ENCODE results near the gene TTYH3.

The TTYH3 gene, protein sequence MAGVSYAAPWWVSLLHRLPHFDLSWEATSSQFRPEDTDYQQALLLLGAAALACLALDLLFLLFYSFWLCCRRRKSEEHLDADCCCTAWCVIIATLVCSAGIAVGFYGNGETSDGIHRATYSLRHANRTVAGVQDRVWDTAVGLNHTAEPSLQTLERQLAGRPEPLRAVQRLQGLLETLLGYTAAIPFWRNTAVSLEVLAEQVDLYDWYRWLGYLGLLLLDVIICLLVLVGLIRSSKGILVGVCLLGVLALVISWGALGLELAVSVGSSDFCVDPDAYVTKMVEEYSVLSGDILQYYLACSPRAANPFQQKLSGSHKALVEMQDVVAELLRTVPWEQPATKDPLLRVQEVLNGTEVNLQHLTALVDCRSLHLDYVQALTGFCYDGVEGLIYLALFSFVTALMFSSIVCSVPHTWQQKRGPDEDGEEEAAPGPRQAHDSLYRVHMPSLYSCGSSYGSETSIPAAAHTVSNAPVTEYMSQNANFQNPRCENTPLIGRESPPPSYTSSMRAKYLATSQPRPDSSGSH

DNA sequence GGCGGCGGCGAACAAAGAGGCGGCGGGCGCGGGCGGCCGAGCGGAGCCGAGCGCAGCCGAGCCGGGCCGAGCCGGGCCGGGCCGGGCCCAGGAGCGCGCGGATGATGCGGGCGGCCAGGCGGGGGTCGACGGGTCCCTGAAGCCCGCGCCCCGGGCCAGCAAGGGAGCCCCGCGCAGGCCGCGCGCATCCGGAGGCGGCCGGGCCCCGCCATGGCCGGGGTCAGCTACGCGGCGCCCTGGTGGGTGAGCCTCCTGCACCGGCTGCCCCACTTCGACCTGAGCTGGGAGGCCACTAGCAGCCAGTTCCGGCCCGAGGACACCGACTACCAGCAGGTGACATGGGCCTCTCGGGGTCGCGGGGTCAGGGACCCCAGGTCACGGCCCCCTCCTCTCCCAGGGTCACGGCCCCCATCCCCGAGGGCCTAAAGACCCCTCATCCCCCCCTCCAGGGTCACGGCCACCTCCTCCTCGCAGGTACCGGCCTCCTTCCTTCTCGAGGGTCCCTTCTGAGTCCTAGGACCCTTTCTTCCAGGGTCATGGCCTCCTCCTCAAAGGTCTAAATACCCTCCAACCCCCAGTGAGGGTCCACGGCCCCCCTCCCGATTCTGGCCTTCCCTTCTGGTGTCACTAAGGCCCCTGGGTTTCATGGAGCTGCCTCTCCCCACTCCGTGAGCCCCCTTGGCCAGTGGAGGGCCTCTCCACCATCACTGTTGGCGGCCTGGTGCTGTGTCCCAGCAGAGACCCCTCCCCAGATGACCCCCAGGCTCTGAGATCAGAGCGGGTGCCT lies at the start of gene TTYH3:
TSS of gene TTYH3 (plus strand) at position 41 of the 787 bp plus-strand sequence. CDS start at position 211, 170 bp downstream.
- TF ChIP-seq, protein P1, sequence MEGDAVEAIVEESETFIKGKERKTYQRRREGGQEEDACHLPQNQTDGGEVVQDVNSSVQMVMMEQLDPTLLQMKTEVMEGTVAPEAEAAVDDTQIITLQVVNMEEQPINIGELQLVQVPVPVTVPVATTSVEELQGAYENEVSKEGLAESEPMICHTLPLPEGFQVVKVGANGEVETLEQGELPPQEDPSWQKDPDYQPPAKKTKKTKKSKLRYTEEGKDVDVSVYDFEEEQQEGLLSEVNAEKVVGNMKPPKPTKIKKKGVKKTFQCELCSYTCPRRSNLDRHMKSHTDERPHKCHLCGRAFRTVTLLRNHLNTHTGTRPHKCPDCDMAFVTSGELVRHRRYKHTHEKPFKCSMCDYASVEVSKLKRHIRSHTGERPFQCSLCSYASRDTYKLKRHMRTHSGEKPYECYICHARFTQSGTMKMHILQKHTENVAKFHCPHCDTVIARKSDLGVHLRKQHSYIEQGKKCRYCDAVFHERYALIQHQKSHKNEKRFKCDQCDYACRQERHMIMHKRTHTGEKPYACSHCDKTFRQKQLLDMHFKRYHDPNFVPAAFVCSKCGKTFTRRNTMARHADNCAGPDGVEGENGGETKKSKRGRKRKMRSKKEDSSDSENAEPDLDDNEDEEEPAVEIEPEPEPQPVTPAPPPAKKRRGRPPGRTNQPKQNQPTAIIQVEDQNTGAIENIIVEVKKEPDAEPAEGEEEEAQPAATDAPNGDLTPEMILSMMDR (IDR thresholded peaks at IDR 0.05; ENCODE audit: extremely low read depth, missing control alignments): no peak
- DNase-seq (ENCODE audit: low spot score): no peak

DNA sequence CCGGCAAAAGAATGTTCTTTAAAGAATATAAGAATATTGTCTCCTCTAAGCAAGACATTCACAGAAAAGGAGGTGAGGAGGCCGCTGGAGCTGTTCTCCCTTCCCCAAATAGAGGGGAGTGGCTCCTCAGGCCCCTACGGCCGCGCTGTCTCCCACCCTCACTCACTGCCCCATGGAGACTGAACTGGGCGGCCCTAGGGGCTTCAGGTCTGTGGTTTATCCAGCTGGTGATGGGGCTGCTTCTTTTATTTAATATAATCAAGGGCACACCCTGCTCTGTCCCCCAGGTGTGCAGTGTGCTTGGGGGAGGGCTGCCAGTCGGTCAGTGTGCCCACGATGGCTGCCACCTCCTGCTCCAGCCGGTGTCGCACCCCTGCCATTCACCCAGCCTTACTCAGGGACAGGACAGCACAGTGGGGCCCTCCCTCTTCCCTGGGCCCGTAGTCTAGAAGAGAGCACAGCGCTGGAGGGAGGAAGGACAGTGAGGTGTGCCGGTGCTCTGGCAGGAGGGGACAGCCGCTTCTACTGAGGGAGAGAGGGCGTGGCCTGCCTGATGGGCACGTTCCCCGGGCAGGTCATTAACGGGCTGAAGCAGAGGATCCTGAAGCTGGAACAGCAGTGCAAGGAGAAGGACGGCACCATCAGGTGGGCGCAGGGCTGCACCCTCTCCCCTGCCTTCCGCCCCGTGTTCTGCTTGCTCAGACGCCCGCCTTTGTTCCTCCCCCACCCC lies 49.6 kb upstream of the TTYH3 start:
- DNase-seq (ENCODE audit: low spot score): no peak
- TF ChIP-seq, protein P1 (IDR thresholded peaks at IDR 0.05; ENCODE audit: extremely low read depth, missing control alignments): no peak

DNA sequence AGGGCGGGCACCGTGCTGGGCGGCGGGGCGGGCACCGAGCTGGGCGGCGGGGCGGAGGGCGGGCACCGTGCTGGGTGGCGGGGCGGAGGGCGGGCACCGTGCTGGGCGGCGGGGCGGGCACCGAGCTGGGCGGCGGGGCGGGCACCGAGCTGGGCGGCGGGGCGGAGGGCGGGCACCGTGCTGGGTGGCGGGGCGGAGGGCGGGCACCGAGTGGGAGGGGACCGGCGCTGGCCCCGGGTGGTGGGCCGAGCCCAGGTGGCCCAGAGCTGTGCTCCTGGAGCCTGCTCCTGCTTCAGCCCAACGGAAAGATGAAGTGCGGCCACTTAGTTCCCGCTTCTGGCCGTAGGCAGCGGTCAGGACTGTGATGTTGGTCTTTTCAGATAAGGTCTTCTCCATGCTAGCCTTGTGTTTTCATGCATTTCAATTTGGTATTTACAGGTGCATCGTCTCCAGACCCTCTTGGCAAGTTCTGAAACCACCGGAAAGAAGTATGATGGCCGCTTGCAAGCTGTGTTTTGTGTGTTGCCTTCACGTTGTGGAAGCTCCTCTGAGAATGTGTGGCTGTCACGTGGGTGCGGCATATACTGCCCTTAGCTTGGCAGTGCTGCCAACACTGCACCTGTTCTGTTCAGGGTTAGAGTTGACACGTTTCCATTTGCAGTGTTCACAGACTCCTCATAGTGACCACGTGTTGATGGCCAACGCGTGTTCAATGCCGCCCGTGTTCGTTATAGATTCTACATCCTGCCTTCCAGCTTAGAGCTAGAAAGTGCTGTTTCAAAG lies 47.8 kb upstream of the TTYH3 start:
- TF ChIP-seq, protein P1 (IDR thresholded peaks at IDR 0.05; ENCODE audit: extremely low read depth, missing control alignments): no peak
- no peak for DNase-seq (ENCODE audit: low spot score)

DNA sequence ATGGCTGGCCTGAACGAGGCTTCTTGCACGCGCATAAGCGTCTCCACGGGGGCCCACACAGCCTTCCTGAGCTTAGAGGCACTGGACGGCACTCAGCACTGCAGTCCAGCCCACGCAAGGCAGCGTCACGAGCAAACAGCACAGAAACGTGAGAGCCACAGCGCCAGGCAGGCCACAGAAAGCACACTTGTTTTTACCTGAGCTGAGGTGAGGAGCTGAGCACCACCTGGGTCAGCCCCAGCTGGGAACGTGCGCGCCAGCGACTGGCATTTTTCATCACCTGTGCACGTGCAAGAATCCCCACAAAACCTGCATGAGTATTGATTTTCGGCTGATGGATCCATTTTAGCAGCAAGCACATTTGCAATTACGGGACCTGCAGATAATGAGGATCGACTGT lies 46.3 kb upstream of the TTYH3 start:
- DNase-seq (ENCODE audit: low spot score): no peak
- TF ChIP-seq, protein P1 (IDR thresholded peaks at IDR 0.05; ENCODE audit: extremely low read depth, missing control alignments): no peak

DNA sequence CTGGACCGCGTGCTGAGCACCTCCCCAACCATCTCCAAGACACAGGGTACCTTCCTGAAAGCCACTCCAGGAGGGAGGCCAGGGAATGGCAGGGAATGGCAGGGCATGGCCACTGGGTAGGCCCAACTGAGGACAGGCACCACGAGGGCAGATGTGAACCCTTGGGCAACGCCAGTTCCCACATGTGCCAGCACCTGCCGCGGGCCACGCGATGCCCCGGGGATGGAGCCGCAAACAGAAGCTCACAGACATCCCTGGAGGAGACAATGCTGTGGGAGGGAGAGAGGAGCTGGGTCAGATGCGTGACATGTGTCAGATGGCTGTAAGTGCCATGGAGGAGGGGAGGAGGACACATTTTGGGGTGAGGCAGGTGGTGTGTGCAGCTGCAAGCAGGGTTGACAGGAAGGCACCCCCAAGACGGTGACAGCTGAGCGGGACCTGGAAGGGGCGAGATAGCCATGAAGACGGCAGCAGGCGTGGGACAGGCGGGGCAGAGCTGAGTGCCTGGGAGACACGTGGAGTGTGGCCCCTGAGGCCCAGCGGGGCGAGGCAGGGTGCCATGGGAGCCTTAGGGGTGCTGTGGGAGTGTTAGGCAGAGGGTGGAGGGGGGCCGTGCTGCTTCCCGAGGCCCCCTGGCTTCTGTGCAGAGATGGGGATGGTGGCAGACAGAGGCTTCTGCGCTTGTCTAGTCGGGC lies 45.3 kb upstream of the TTYH3 start:
- no peak for DNase-seq (ENCODE audit: low spot score)
- TF ChIP-seq, protein P1 (IDR thresholded peaks at IDR 0.05; ENCODE audit: extremely low read depth, missing control alignments): no peak

DNA sequence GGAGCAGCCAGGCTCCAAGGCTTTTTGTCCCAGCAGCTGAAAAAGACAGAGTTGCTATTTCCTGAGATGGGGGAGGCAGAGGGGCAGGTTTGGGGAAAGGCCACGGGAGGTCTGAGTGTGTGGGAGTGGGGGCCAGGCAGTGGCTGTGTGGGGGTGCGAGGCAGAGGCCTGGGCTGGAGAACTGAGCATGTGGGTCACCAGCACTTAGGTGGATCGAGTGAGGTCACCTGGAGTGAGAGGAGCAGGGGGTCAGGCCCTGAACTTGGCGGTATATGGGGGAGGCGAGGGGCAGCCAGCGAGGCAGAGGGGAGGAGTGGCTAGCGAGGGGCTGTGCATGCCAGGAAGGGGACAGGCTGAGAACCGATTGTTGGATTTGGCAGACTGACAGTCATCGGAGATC lies 44.7 kb upstream of the TTYH3 start:
- no peak for DNase-seq (ENCODE audit: low spot score)
- TF ChIP-seq, protein P1 (IDR thresholded peaks at IDR 0.05; ENCODE audit: extremely low read depth, missing control alignments): no peak
